HEK293 (cell line): ENCODE data around the gene UROC1.

Experiments used
- CTCF ChIA-PET: fragments of 350-600 bp; formaldehyde crosslinking; extraction: SDS; loops from one replicate; lab custom pipeline; 2021; ENCODE audit warnings: antibody characterized with exemption; lab: Yijun Ruan, JAX
- POLR2A ChIA-PET: fragments of 300-600 bp; formaldehyde crosslinking; extraction: SDS; loops from one replicate; lab custom pipeline; 2020; ENCODE audit warnings: antibody characterized with exemption, inconsistent platforms; lab: Yijun Ruan, JAX
- H3K27ac ChIP-seq: fragments of 200-500 bp; sonication (Bioruptor generic); 2 replicates; pipeline ENCODE4 v1.5.1; 2014; ENCODE audit warnings: low read depth, low read length, control low read depth, inconsistent platforms; ENCODE audit errors: extremely low read depth
- H3K36me3 ChIP-seq, 2 experiments: fragments of 200-500 bp in 1 of 2; sonication (Bioruptor generic) in 1 of 2; 1 replicate in 1 of 2; 2 replicates in 1 of 2; pipeline ENCODE4 v1.5.1; 2014 to 2017; ENCODE audit warnings: inconsistent platforms in 2 of 2, low read length in 2 of 2; ENCODE audit not compliant: control insufficient read depth in 2 of 2, insufficient read depth in 1 of 2
- H3K4me1 ChIP-seq: fragments of 200-500 bp; sonication (Bioruptor generic); 2 replicates; pipeline ENCODE4 v1.5.1; 2014; ENCODE audit warnings: mild to moderate bottlenecking, low read length, inconsistent platforms; ENCODE audit not compliant: control insufficient read depth, insufficient read depth
- H3K4me3 ChIP-seq: 2 replicates; pipeline ENCODE4 v1.5.1; 2011; ENCODE audit warnings: low read depth, mild to moderate bottlenecking, control low read depth, low read length, moderate library complexity
- H3K9me3 ChIP-seq: fragments of 200-500 bp; sonication (Bioruptor generic); 2 replicates; pipeline ENCODE4 v1.5.1; 2014; ENCODE audit warnings: low read depth, low read length, inconsistent platforms; ENCODE audit not compliant: control insufficient read depth, insufficient read depth
- GLIS2 ChIP-seq: fragments of 450-650 bp; formaldehyde crosslinking; IDR thresholded peaks from 2 replicates; pipeline ENCODE4 v1.5.1; 2016; ENCODE audit warnings: missing biosample characterization, missing genetic modification characterization
- HOXA7 ChIP-seq: sonication (generic); formaldehyde crosslinking; IDR thresholded peaks from 2 replicates; pipeline ENCODE4 v1.8.1; 2022; ENCODE audit warnings: missing genetic modification reagents, borderline replicate concordance
- MEIS1 ChIP-seq: sonication (generic); formaldehyde crosslinking; IDR thresholded peaks from 2 replicates; pipeline ENCODE4 v1.8.1; 2022; ENCODE audit warnings: missing genetic modification reagents, mild to moderate bottlenecking, borderline replicate concordance
- MZF1 ChIP-seq: fragments of 450-650 bp; formaldehyde crosslinking; IDR thresholded peaks from 2 replicates; pipeline ENCODE4 v1.5.1; 2017; ENCODE audit warnings: missing biosample characterization, missing genetic modification characterization, borderline replicate concordance
- PRDM10 ChIP-seq: fragments of 450-650 bp; formaldehyde crosslinking; IDR thresholded peaks from 2 replicates; pipeline ENCODE4 v1.5.1; 2016; ENCODE audit warnings: missing biosample characterization, missing genetic modification characterization
- PRDM4 ChIP-seq: fragments of 450-650 bp; formaldehyde crosslinking; IDR thresholded peaks from 2 replicates; pipeline ENCODE4 v1.5.1; 2017; ENCODE audit warnings: missing biosample characterization, missing genetic modification characterization
- SCRT1 ChIP-seq: fragments of 450-650 bp; formaldehyde crosslinking; IDR thresholded peaks from 2 replicates; pipeline ENCODE4 v1.5.1; 2016; ENCODE audit warnings: missing biosample characterization, missing genetic modification characterization, borderline replicate concordance
- ZBTB20 ChIP-seq: fragments of 450-650 bp; formaldehyde crosslinking; IDR thresholded peaks from 2 replicates; pipeline ENCODE4 v1.5.1; 2016; ENCODE audit warnings: missing biosample characterization, missing genetic modification characterization
- ZNF121 ChIP-seq: fragments of 450-650 bp; formaldehyde crosslinking; IDR thresholded peaks from 2 replicates; pipeline ENCODE4 v1.5.1; 2016; ENCODE audit warnings: missing biosample characterization, missing genetic modification characterization
- ZNF133 ChIP-seq: fragments of 450-650 bp; formaldehyde crosslinking; IDR thresholded peaks from 2 replicates; pipeline ENCODE4 v1.5.1; 2016; ENCODE audit warnings: missing biosample characterization, missing genetic modification characterization
- ZNF155 ChIP-seq: fragments of 450-650 bp; formaldehyde crosslinking; IDR thresholded peaks from 2 replicates; pipeline ENCODE4 v1.5.1; 2016; ENCODE audit warnings: missing biosample characterization, missing genetic modification characterization
- ZNF169 ChIP-seq: fragments of 450-650 bp; formaldehyde crosslinking; IDR thresholded peaks from 2 replicates; pipeline ENCODE4 v1.5.1; 2016; ENCODE audit warnings: missing biosample characterization, missing genetic modification characterization
- ZNF311 ChIP-seq: fragments of 450-650 bp; formaldehyde crosslinking; IDR thresholded peaks from 2 replicates; pipeline ENCODE4 v1.5.1; 2017; ENCODE audit warnings: missing biosample characterization, missing genetic modification characterization, borderline replicate concordance
- ZNF354C ChIP-seq: fragments of 450-650 bp; formaldehyde crosslinking; IDR thresholded peaks from 2 replicates; pipeline ENCODE4 v1.5.1; 2016; ENCODE audit warnings: missing biosample characterization, missing genetic modification characterization, low read depth, borderline replicate concordance
- ZNF404 ChIP-seq: fragments of 450-650 bp; formaldehyde crosslinking; IDR thresholded peaks from 2 replicates; pipeline ENCODE4 v1.5.1; 2017; ENCODE audit warnings: missing biosample characterization, missing genetic modification characterization
- ZNF521 ChIP-seq: fragments of 450-650 bp; formaldehyde crosslinking; IDR thresholded peaks from 2 replicates; pipeline ENCODE4 v1.5.1; 2017; ENCODE audit warnings: missing biosample characterization, mild to moderate bottlenecking, missing genetic modification characterization
- ZNF544 ChIP-seq: fragments of 450-650 bp; formaldehyde crosslinking; IDR thresholded peaks from 2 replicates; pipeline ENCODE4 v1.5.0; 2017; ENCODE audit warnings: missing biosample characterization, missing genetic modification characterization
- ZNF639 ChIP-seq: fragments of 450-650 bp; formaldehyde crosslinking; IDR thresholded peaks from 2 replicates; pipeline ENCODE4 v1.5.1; 2016; ENCODE audit warnings: missing biosample characterization, missing genetic modification characterization

Gene UROC1

GRCh38 chr3:126434931-126435411 is 82.6 kb downstream of the UROC1 start:
- H3K9me3 ChIP-seq: no peaks in the 10 kb centered on the region
- H3K4me3 ChIP-seq: no peak overlapping the region
- TF ChIP-seq ZNF169 (tag by site-specific recombination) (no peak), ZBTB20 (tag by site-specific recombination) (no peak), ZNF404 (tag by site-specific recombination) (no peak)
- ChIA-PET POLR2A (no interaction called here), CTCF (no interaction called here)
- H3K4me1 ChIP-seq: no peaks in the 10 kb centered on the region
- no peak overlapping the region for H3K27ac ChIP-seq
- H3K36me3 ChIP-seq: peaks cover 0 to 58% of the 10 kb centered on the region in 2 experiments; a peak in 1 of 3 replicates

GRCh38 chr3:126434264-126434590 is 83.3 kb downstream of the UROC1 start:
- CTCF ChIA-PET: no interaction called here
- POLR2A ChIA-PET: no interaction called here
- no peak overlapping the region for H3K4me3 ChIP-seq

More at GRCh38 chr3:126434264-126434590, 83.3 kb downstream of the UROC1 start:
- H3K36me3 ChIP-seq: peaks cover 0 to 50% of the 10 kb centered on the region in 2 experiments; a peak in 1 of 3 replicates
- TF ChIP-seq MZF1 (tag by site-specific recombination): no peak
- no peak for TF ChIP-seq HOXA7 (CRISPR knock-in tag)
- TF ChIP-seq PRDM4 (tag by site-specific recombination): no peak
- TF ChIP-seq SCRT1 (tag by site-specific recombination): no peak
- TF ChIP-seq PRDM10 (tag by site-specific recombination): no peak
- TF ChIP-seq ZNF311 (tag by site-specific recombination): no peak
- no peak for TF ChIP-seq ZNF639 (tag by site-specific recombination)
- no peak for TF ChIP-seq ZNF354C
- TF ChIP-seq ZNF121 (tag by site-specific recombination): no peak
- TF ChIP-seq MEIS1 (CRISPR knock-in tag): no peak
- TF ChIP-seq GLIS2 (tag by site-specific recombination): no peak
- no peak for TF ChIP-seq ZNF155 (tag by site-specific recombination)
- TF ChIP-seq ZNF521 (tag by site-specific recombination): no peak
- TF ChIP-seq ZNF133 (tag by site-specific recombination): no peak
- TF ChIP-seq ZNF544 (tag by site-specific recombination): no peak
- TF ChIP-seq, all 188 proteins: peak for 0
- H3K9me3 ChIP-seq: no peaks in the 10 kb centered on the region
- H3K27ac ChIP-seq: no peak overlapping the region
- H3K4me1 ChIP-seq: no peaks in the 10 kb centered on the region
